NCI-H446 (cell line): ENCODE measurements around the gene IPCEF1.
"Not testable (repeated sequence)": the region's sequence is repeated elsewhere in the genome, so short reads cannot be mapped to it uniquely, and the experiment has no call there.

Source experiments
- DNase-seq, 2 experiments: peaks; one replicate each; lab custom pipeline; 2025; lab: John Stamatoyannopoulos, UW

Gene IPCEF1

GRCh38 chr6:154371281-154371680 lies 14.7 kb upstream of the IPCEF1 start:
- DNase-seq: no peak

DNA sequence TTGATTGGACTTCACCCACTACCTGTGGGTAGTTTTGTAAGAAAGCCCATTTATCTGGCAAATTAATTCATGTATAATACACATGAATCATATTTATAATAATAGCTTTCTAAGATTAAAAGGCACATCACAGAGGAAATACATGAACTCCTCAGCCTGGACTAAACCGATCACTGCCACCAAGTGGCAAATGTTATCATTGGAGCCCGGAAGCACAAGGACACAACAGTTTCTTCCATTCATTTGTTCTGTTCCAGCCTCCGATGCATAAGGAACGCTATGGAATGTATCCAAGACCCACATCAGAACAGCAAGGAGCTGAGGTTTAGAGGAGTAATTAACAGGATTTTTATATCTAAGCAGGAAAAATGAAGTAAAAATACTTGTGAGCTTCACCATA lies 13.9 kb upstream of the IPCEF1 start:
- DNase-seq: no peak

DNA sequence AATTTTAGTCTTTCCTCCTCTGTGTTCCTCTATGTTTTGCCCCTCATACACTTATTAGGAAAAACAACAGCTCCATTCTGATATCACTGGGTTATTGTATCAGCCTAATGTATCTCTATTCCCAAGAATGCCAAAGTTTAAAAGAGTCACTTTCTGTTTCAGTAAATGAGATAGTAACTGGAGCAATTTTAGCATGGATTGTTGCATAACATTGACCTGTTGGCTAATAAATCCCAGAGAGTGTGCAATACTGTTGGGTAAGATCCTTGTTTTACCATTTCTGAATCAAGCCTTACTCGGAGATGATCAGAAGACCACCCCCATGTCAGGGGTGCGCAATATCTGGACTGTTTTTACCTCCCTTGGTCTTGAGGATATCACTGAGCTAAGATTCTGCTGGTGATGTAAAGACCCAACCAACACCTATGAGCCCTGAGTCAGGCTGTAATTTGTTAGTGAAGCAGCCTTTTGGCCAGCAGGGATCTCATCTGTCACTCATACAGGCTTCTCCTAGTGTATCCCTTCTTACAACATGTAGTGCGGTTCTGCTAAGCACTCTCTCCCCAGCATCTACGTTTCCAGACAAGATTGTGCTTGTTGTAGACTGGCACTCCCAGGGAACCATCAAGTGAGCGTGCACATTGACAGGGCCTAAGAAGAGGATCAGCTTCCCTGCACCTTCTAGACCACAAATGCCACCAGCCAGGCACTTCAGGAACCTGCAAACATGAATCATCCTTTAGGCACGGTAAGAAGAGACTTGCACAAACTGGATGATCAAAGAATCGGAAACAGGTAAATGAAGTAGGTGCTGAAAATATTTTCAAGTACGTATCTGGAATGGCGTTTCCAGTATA lies 11.5 kb upstream of the IPCEF1 start:
- no peak for DNase-seq

DNA sequence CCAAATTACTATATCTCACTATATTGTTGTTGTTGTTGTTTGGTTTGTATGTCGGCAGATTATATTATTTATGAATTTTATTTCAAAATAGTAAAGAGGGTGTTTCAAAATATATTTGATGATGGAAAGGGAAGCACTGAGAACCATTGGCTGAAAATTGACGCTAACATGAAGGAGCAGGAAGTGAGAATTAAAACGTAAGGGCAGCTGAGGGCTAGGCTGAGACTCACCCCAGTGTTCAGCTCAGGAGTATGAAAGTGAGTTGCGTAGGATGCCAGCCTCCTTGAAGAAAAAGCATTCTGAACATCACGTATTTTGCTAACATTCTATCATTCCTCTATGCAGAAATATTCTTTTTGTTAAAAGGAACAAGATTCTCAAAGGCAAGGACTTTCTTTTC lies 10.7 kb upstream of the IPCEF1 start:
- no peak for DNase-seq

- no peak for DNase-seq
These were observed 7.2 kb upstream of the IPCEF1 start for GRCh38 chr6:154363821-154364220.

DNA sequence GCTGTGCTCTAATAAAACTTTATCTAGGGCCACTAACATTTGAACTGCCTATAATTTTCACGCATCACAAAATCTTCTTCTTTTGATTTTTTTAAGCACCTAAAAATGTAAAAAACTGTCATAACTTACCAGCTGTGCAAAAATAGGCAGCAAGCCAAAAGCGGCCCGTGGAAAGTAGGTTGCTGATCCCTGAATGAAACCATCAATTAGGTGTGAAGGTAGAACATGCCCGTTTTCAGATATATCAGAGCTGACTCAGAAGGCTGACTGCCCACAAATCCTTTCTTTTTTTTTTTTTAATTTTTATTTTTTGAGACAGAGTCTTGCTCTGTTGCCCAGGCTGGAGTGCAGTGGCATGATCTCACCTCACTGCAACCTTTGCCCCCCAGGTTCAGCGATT lies 4.9 kb upstream of the IPCEF1 start:
- DNase-seq: no peak

- no peak for DNase-seq
These were observed 3.9 kb upstream of the IPCEF1 start for GRCh38 chr6:154360476-154360875.

- no peak for DNase-seq
These were observed 3.1 kb upstream of the IPCEF1 start for GRCh38 chr6:154359679-154360078.

DNA sequence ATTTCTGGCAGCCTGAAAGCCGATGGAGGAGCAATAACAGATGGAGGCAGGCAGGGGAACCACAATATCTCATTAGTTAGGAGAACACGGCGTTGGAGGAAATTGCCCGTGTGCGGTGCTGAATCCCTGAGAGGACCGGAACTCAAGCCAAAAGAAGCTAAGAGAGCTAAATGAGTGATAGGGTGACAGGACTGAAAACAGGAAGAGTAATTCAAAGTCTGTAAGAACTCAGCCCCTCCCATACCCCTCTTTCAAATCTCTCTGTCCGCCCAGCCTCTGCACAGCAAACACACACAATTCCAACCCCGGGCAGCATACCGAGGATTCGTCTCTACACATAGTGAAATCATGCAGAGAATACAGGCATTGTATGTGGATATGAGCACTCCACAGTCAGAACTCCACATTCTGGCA lies 2.6 kb upstream of the IPCEF1 start:
- peak in 1 of 2 experiments; percentile 1 for DNase-seq

- no peak for DNase-seq
These were observed 1.5 kb upstream of the IPCEF1 start for GRCh38 chr6:154358019-154358545.

DNA sequence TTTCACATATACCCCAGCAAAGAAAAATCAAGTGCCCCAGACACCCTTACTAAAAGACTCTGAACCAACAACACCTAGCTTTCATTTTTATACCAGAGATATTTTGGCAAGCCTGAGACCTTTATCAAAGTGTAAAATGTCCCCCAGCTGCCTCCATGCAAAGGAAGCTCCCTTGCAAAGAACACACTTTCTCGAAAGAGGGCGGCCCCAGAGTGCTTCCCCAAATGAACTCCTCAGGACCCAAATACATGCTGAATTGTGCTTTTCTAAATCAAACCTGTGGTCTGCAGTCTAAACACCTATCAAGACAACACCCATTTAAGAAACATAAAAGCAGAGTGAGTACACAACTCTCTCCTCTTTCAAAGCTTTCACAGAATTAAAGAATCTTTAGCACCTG lies 490 bp downstream of the IPCEF1 start:
- DNase-seq: no peak

- no peak for DNase-seq
These were observed 2.3 kb downstream of the IPCEF1 start for GRCh38 chr6:154354265-154354777.

DNA sequence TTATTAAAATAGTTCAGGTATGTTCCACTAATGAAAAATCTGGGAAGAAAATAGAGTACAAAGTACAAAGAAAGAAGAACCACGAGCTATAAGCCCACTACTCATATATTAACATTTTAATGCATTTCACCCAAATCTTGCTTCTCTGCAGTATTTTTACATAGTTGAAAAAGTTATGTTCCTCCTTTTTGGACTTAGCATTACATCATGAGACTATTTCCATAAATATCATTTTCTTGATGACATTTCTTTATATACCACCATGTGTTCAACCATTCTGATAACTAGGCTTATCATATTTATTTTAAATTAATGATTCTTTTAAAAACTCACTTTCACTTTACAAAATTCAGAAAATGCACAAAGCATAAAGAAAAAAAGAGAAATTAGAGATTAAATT lies 3.0 kb downstream of the IPCEF1 start:
- DNase-seq: no peak

DNA sequence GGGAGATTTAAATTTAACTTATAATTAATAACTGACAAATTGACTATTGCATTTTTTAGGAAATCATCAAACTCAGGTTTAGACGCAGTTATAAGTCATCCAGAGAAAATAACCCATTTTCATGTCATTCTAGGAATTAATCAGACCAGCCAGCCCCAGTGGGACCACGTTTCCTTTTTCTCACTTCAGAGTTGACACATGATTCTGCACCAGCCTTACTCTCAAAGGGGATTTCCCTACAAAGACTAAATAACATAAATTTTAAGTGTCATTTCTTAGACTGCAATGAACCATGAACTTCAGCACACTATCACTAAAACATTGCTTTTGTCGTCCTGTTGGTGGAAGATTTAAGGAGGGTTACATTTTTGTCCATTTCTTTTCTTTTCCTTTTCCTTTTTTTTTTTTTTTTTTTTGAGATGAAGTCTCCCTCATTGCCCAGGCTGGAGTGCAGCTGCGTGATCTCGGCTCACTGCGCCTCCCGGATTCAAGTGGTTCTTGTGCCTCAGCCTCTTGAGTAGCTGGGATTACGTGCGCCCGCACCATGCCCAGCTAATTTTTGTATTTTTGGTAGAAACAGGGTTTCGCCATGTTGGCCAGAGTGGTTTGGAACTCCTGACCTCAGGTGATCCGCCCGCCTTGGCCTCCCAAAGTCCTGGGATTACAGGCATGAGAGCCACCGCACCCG lies 3.6 kb downstream of the IPCEF1 start:
- no peak for DNase-seq

DNA sequence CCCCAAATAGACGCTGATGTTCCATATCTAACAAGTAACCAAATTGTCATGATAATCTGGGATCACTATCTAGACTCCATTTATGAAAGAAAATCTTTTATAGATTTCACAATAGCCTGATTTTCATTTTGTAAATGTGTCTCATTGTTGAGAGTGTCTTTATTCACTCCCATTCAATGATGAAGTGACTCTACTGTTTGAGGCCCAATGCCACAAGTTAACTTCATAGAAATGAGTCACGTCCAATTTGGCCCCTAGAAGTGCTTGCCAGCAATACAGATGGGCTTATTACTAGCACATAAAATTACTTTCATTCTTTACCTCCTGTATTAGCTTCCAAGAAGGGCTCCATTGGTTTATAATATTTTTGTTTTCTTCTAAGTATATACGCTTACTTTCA lies 6.3 kb downstream of the IPCEF1 start:
- DNase-seq: no peak

- no peak for DNase-seq
These were observed 8.6 kb downstream of the IPCEF1 start for GRCh38 chr6:154347981-154348380.

GRCh38 chr6:154345811-154346210 lies 10.8 kb downstream of the IPCEF1 start:
- DNase-seq: no peak

- peak in 1 of 2 experiments; percentile 42 for DNase-seq
These were observed 12.9 kb downstream of the IPCEF1 start for GRCh38 chr6:154343473-154344308.

DNA sequence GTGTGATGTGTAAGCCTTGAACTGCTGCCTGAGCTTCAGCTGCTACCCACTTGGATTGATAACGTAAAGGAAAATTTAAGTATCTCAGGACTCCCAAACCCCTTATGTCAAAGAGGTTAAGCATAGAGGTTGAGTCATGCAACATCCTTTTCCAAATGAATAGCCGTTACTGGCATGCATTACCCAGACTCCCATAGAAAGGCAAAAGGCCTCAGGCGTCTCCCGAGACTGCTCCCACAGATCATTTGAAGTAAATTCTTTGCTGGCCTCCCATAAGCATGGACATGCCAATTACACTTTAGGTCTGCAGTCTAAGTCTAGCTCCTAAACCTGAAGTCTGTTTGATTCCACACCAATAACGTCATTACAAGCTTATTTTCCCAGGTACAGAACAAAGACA lies 14.7 kb downstream of the IPCEF1 start:
- no peak for DNase-seq

GRCh38 chr6:154341336-154341735 lies 15.3 kb downstream of the IPCEF1 start:
- no peak for DNase-seq

GRCh38 chr6:154337406-154338005 lies 19.1 kb downstream of the IPCEF1 start:
- no peak for DNase-seq

GRCh38 chr6:154334147-154334546 lies 22.5 kb downstream of the IPCEF1 start:
- DNase-seq: not testable (repeated sequence)
